Measurements from ENCODE around the gene PLLP.
A peak's percentile ranks its signal among the peaks of the same experiment; 100 is the strongest.
"Not testable (repeated sequence)": the region's sequence is repeated elsewhere in the genome, so short reads cannot be mapped to it uniquely, and the experiment has no call there.

The PLLP gene

GRCh38 chr16:57303021-57303909, 18.8 kb upstream of the PLLP start:
- no peak for DNase-seq (ENCODE audit: low read depth)

GRCh38 chr16:57301126-57301817, 16.8 kb upstream of the PLLP start:
- no peak for DNase-seq (ENCODE audit: low read depth)

GRCh38 chr16:57300387-57301125, 16.1 kb upstream of the PLLP start:
- DNase-seq (ENCODE audit: low read depth), result peak; percentile 97

GRCh38 chr16:57299719-57300386, 15.4 kb upstream of the PLLP start:
- peak; percentile 78 for DNase-seq (ENCODE audit: low read depth)

GRCh38 chr16:57299009-57299718, 14.7 kb upstream of the PLLP start:
- DNase-seq (ENCODE audit: low read depth), result peak; percentile 11

GRCh38 chr16:57297856-57298255, 13.4 kb upstream of the PLLP start:
- no peak for DNase-seq (ENCODE audit: low read depth)

GRCh38 chr16:57289391-57290257, 5.2 kb upstream of the PLLP start:
- no peak for DNase-seq (ENCODE audit: low read depth)

- DNase-seq (ENCODE audit: low read depth), result no peak
Observed at GRCh38 chr16:57285379-57285778, 907 bp upstream of the PLLP start.

- peak; percentile 21 for DNase-seq (ENCODE audit: low read depth)
Observed at GRCh38 chr16:57284952-57285363, 486 bp upstream of the PLLP start.

GRCh38 chr16:57283959-57284208, 588 bp downstream of the PLLP start:
- DNase-seq (ENCODE audit: low read depth), result no peak

GRCh38 chr16:57283214-57283958, 1.1 kb downstream of the PLLP start:
- DNase-seq (ENCODE audit: low read depth), result no peak

- no peak for DNase-seq (ENCODE audit: low read depth)
Observed at GRCh38 chr16:57282510-57283213, 1.8 kb downstream of the PLLP start.

GRCh38 chr16:57281791-57282190, 2.7 kb downstream of the PLLP start:
- no peak for DNase-seq (ENCODE audit: low read depth)

- no peak for DNase-seq (ENCODE audit: low read depth)
Observed at GRCh38 chr16:57279780-57280638, 4.5 kb downstream of the PLLP start.

GRCh38 chr16:57278494-57278893, 6.0 kb downstream of the PLLP start:
- no peak for DNase-seq (ENCODE audit: low read depth)

GRCh38 chr16:57277586-57277985, 6.9 kb downstream of the PLLP start:
- DNase-seq (ENCODE audit: low read depth), result peak; percentile 46

- no peak for DNase-seq (ENCODE audit: low read depth)
Observed at GRCh38 chr16:57276596-57276995, 7.9 kb downstream of the PLLP start.

- not testable (repeated sequence) for DNase-seq (ENCODE audit: low read depth)
Observed at GRCh38 chr16:57275946-57276345, 8.5 kb downstream of the PLLP start.

Data from activated T-cell treated with anti-CD3 and anti-CD28 coated beads for 48 hours (primary cell).